ENCODE data around the gene OPN1MW. TPM values are rescaled to one million over a fixed set of nuclear protein-coding genes. Genes with fewer than 3 reads are reported as not detected.
A peak's percentile ranks its signal among the peaks of the same experiment; 100 is the strongest.
"Not testable (repeated sequence)": the region's sequence is repeated elsewhere in the genome, so short reads cannot be mapped to it uniquely, and the experiment has no call there.

Gene OPN1MW
- total and polyA plus RNA-seq, 9 of the 15 experiments (the other 6 are each of a cell fraction or from before 2014, with no cell fraction given), result not detected

DNA sequence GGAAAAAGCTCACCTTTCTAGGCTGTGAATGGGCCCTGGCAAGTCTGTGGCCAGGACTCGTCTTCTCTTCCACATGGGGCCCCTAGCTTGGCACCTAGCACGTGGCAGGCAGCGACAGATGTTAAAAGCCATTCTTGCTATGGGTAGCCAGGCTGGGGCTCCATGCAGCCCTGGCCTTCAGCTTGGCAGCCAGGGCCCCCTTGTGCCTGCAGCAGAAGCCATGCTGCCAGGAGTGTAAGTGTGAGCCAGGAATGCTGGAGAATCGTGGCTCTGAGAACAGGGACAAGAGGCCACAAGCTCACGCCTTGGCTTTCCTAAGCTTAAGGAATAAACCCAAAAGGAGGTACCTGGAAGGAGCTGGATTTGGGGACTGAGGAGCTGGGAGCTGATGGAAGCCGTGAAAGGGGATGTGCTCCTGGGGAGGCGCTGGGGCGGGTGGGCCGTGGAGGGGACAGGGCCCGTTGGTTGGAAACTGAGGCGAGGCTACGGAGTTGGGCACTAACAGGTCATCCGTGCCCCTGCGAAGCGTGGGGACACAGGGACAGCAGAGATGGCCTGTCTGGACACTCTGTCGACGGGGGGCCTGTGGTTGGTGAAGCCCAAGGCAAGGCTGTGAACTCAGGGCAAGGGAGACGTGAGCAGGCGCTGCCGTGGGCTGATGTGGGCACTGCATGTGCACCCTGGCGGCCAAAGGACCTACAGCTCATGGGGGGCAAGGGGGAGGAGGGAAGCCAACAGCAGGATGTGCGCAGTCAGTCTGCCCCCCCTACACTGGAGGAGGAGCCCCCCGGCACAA, 39.2 kb upstream of the OPN1MW start (continued):
- TF ChIP-seq, protein P1, sequence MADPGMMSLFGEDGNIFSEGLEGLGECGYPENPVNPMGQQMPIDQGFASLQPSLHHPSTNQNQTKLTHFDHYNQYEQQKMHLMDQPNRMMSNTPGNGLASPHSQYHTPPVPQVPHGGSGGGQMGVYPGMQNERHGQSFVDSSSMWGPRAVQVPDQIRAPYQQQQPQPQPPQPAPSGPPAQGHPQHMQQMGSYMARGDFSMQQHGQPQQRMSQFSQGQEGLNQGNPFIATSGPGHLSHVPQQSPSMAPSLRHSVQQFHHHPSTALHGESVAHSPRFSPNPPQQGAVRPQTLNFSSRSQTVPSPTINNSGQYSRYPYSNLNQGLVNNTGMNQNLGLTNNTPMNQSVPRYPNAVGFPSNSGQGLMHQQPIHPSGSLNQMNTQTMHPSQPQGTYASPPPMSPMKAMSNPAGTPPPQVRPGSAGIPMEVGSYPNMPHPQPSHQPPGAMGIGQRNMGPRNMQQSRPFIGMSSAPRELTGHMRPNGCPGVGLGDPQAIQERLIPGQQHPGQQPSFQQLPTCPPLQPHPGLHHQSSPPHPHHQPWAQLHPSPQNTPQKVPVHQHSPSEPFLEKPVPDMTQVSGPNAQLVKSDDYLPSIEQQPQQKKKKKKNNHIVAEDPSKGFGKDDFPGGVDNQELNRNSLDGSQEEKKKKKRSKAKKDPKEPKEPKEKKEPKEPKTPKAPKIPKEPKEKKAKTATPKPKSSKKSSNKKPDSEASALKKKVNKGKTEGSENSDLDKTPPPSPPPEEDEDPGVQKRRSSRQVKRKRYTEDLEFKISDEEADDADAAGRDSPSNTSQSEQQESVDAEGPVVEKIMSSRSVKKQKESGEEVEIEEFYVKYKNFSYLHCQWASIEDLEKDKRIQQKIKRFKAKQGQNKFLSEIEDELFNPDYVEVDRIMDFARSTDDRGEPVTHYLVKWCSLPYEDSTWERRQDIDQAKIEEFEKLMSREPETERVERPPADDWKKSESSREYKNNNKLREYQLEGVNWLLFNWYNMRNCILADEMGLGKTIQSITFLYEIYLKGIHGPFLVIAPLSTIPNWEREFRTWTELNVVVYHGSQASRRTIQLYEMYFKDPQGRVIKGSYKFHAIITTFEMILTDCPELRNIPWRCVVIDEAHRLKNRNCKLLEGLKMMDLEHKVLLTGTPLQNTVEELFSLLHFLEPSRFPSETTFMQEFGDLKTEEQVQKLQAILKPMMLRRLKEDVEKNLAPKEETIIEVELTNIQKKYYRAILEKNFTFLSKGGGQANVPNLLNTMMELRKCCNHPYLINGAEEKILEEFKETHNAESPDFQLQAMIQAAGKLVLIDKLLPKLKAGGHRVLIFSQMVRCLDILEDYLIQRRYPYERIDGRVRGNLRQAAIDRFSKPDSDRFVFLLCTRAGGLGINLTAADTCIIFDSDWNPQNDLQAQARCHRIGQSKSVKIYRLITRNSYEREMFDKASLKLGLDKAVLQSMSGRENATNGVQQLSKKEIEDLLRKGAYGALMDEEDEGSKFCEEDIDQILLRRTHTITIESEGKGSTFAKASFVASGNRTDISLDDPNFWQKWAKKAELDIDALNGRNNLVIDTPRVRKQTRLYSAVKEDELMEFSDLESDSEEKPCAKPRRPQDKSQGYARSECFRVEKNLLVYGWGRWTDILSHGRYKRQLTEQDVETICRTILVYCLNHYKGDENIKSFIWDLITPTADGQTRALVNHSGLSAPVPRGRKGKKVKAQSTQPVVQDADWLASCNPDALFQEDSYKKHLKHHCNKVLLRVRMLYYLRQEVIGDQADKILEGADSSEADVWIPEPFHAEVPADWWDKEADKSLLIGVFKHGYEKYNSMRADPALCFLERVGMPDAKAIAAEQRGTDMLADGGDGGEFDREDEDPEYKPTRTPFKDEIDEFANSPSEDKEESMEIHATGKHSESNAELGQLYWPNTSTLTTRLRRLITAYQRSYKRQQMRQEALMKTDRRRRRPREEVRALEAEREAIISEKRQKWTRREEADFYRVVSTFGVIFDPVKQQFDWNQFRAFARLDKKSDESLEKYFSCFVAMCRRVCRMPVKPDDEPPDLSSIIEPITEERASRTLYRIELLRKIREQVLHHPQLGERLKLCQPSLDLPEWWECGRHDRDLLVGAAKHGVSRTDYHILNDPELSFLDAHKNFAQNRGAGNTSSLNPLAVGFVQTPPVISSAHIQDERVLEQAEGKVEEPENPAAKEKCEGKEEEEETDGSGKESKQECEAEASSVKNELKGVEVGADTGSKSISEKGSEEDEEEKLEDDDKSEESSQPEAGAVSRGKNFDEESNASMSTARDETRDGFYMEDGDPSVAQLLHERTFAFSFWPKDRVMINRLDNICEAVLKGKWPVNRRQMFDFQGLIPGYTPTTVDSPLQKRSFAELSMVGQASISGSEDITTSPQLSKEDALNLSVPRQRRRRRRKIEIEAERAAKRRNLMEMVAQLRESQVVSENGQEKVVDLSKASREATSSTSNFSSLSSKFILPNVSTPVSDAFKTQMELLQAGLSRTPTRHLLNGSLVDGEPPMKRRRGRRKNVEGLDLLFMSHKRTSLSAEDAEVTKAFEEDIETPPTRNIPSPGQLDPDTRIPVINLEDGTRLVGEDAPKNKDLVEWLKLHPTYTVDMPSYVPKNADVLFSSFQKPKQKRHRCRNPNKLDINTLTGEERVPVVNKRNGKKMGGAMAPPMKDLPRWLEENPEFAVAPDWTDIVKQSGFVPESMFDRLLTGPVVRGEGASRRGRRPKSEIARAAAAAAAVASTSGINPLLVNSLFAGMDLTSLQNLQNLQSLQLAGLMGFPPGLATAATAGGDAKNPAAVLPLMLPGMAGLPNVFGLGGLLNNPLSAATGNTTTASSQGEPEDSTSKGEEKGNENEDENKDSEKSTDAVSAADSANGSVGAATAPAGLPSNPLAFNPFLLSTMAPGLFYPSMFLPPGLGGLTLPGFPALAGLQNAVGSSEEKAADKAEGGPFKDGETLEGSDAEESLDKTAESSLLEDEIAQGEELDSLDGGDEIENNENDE (IDR thresholded peaks at IDR 0.05; ENCODE audit: low read depth, low read length), result no peak

DNA sequence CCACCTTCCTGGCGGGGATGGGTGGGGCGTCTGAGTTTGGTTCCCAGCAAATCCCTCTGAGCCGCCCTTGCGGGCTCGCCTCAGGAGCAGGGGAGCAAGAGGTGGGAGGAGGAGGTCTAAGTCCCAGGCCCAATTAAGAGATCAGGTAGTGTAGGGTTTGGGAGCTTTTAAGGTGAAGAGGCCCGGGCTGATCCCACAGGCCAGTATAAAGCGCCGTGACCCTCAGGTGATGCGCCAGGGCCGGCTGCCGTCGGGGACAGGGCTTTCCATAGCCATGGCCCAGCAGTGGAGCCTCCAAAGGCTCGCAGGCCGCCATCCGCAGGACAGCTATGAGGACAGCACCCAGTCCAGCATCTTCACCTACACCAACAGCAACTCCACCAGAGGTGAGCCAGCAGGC, 38.4 kb upstream of the OPN1MW start, which contains the start of gene OPN1LW:
TSS of gene OPN1LW (plus strand) at position 234 of the 400 bp plus-strand sequence. CDS start at position 275, 41 bp downstream.
- DNase-seq (ENCODE audit: extremely low read depth in 1 of 4, low spot score in 3 of 4); H3K4me2 ChIP-seq (ENCODE audit: insufficient read depth, low read length); H3K27me3 ChIP-seq (ENCODE audit: control insufficient read depth in 2 of 2, insufficient read depth in 2 of 2, low read length in 2 of 2); intact Hi-C loops (cut with micrococcal nuclease); H3K27ac ChIP-seq (ENCODE audit: extremely low read depth, low read depth, low read length); H3K9me1 ChIP-seq (ENCODE audit: control insufficient read depth, insufficient read depth, low read length); CTCF ChIA-PET (ENCODE audit: low intra/inter-chr PET ratio); H2AFZ ChIP-seq (ENCODE audit: low read depth, low read length); H3K4me1 ChIP-seq (replicated peaks in 1 of 2; ENCODE audit: control insufficient read depth in 2 of 2, insufficient read depth in 2 of 2, low read length in 2 of 2); H3K9me3 ChIP-seq (replicated peaks; ENCODE audit: control insufficient read depth, insufficient read depth, low read depth, low read length); H3K4me3 ChIP-seq; H3K79me2 ChIP-seq (ENCODE audit: control insufficient read depth, insufficient read depth, low read length); H3K9ac ChIP-seq (ENCODE audit: insufficient read depth in 1 of 2, low read depth in 2 of 2, low read length in 2 of 2); H4K20me1 ChIP-seq (replicated peaks; ENCODE audit: control insufficient read depth, insufficient read depth, low read length); BruUV-seq (replicated peaks); H3K36me3 ChIP-seq (ENCODE audit: control insufficient read depth, insufficient read depth, low read length); FAIRE-seq: not testable (repeated sequence)
- POLR2A ChIA-PET, result interaction anchor here (0.5 kb wide), 1 partner anchor 207 kb away, joined by 3 read pairs; no protein-coding TSS in a partner anchor
- ATAC-seq, result peak; percentile 68
- WGBS (ENCODE audit: insufficient coverage, low coverage, missing lambda C conversion rate), result 66% methylated on average over 8 of the region's 15 CpGs
- in situ Hi-C loops (cut with MboI), result loop anchor here (10.0 kb wide), 1 partner anchor 81 kb away; no protein-coding TSS in a partner anchor

Measured in K562 (cell line).